HEK293 (cell line): ENCODE measurements around the gene ABRACL.
A peak's percentile ranks its signal among the peaks of the same experiment; 100 is the strongest.
"Not testable (repeated sequence)": the region's sequence is repeated elsewhere in the genome, so short reads cannot be mapped to it uniquely, and the experiment has no call there.

ENCODE experiments used
- CTCF ChIA-PET: fragments of 350-600 bp; formaldehyde crosslinking; extraction: SDS; loops from one replicate; lab custom pipeline; 2021; ENCODE audit warnings: antibody characterized with exemption; lab: Yijun Ruan, JAX
- POLR2A ChIA-PET: fragments of 300-600 bp; formaldehyde crosslinking; extraction: SDS; loops from one replicate; lab custom pipeline; 2020; ENCODE audit warnings: antibody characterized with exemption, inconsistent platforms; lab: Yijun Ruan, JAX
- H3K27ac ChIP-seq: fragments of 200-500 bp; sonication (Bioruptor generic); 2 replicates; pipeline ENCODE4 v1.5.1; 2014; ENCODE audit warnings: low read depth, low read length, control low read depth, inconsistent platforms; ENCODE audit errors: extremely low read depth
- H3K36me3 ChIP-seq, 2 experiments: fragments of 200-500 bp in 1 of 2; sonication (Bioruptor generic) in 1 of 2; 1 replicate in 1 of 2; 2 replicates in 1 of 2; pipeline ENCODE4 v1.5.1; 2014 to 2017; ENCODE audit warnings: inconsistent platforms in 2 of 2, low read length in 2 of 2; ENCODE audit not compliant: control insufficient read depth in 2 of 2, insufficient read depth in 1 of 2
- H3K4me1 ChIP-seq: fragments of 200-500 bp; sonication (Bioruptor generic); 2 replicates; pipeline ENCODE4 v1.5.1; 2014; ENCODE audit warnings: mild to moderate bottlenecking, low read length, inconsistent platforms; ENCODE audit not compliant: control insufficient read depth, insufficient read depth
- H3K4me3 ChIP-seq: 2 replicates; pipeline ENCODE4 v1.5.1; 2011; ENCODE audit warnings: low read depth, mild to moderate bottlenecking, control low read depth, low read length, moderate library complexity
- H3K9me3 ChIP-seq: fragments of 200-500 bp; sonication (Bioruptor generic); 2 replicates; pipeline ENCODE4 v1.5.1; 2014; ENCODE audit warnings: low read depth, low read length, inconsistent platforms; ENCODE audit not compliant: control insufficient read depth, insufficient read depth
- KLF1 ChIP-seq: fragments of 450-650 bp; formaldehyde crosslinking; IDR thresholded peaks from 2 replicates; pipeline ENCODE4 v1.5.1; 2016; ENCODE audit warnings: missing biosample characterization, missing genetic modification characterization
- KLF7 ChIP-seq: fragments of 450-650 bp; formaldehyde crosslinking; IDR thresholded peaks from 2 replicates; pipeline ENCODE4 v1.5.1; 2016; ENCODE audit warnings: missing biosample characterization, missing genetic modification characterization, borderline replicate concordance
- MYNN ChIP-seq: fragments of 450-650 bp; formaldehyde crosslinking; IDR thresholded peaks from 2 replicates; pipeline ENCODE4 v1.5.1; 2016; ENCODE audit warnings: missing biosample characterization, missing genetic modification characterization, borderline replicate concordance
- SCRT2 ChIP-seq: fragments of 450-650 bp; formaldehyde crosslinking; IDR thresholded peaks from 2 replicates; pipeline ENCODE4 v1.5.1; 2016; ENCODE audit warnings: missing biosample characterization, missing genetic modification characterization
- YY1 ChIP-seq: fragments of 450-650 bp; formaldehyde crosslinking; IDR thresholded peaks from 2 replicates; pipeline ENCODE4 v1.5.1; 2018; ENCODE audit warnings: missing biosample characterization, missing genetic modification characterization
- ZBTB1 ChIP-seq: fragments of 450-650 bp; formaldehyde crosslinking; IDR thresholded peaks from 2 replicates; pipeline ENCODE4 v1.5.1; 2016; ENCODE audit warnings: missing biosample characterization, missing genetic modification characterization
- ZBTB21 ChIP-seq: fragments of 450-650 bp; formaldehyde crosslinking; IDR thresholded peaks from 2 replicates; pipeline ENCODE4 v1.5.1; 2017; ENCODE audit warnings: missing biosample characterization, missing genetic modification characterization
- ZBTB7A ChIP-seq: fragments of 450-650 bp; formaldehyde crosslinking; IDR thresholded peaks from 2 replicates; pipeline ENCODE4 v1.5.1; 2016; ENCODE audit warnings: low read depth, missing biosample characterization, missing genetic modification characterization
- ZFP69B ChIP-seq: fragments of 450-650 bp; formaldehyde crosslinking; IDR thresholded peaks from 2 replicates; pipeline ENCODE4 v1.5.1; 2016; ENCODE audit warnings: missing biosample characterization, missing genetic modification characterization
- ZNF175 ChIP-seq: fragments of 450-650 bp; formaldehyde crosslinking; IDR thresholded peaks from 2 replicates; pipeline ENCODE4 v1.5.1; 2016; ENCODE audit warnings: missing biosample characterization, missing genetic modification characterization
- ZNF274 ChIP-seq, 2 experiments: fragments of 200-500 bp in 1 of 2; fragments of 450-650 bp in 1 of 2; sonication (Bioruptor generic) in 1 of 2; formaldehyde crosslinking in 1 of 2; IDR thresholded peaks; 2 replicates each; pipeline versions ENCODE4 v1.5.1 to v1.6.1; 2014 to 2016; ENCODE audit warnings: borderline replicate concordance in 1 of 2, inconsistent platforms in 1 of 2, low read length in 1 of 2, missing biosample characterization in 1 of 2, missing genetic modification characterization in 1 of 2
- ZNF391 ChIP-seq: fragments of 450-650 bp; formaldehyde crosslinking; IDR thresholded peaks from 2 replicates; pipeline ENCODE4 v1.5.1; 2016; ENCODE audit warnings: low read depth, missing biosample characterization, missing genetic modification characterization, borderline replicate concordance
- ZNF544 ChIP-seq: fragments of 450-650 bp; formaldehyde crosslinking; IDR thresholded peaks from 2 replicates; pipeline ENCODE4 v1.5.0; 2017; ENCODE audit warnings: missing biosample characterization, missing genetic modification characterization
- ZNF549 ChIP-seq: fragments of 450-650 bp; IDR thresholded peaks from 2 replicates; pipeline ENCODE4 v1.5.1; 2018; ENCODE audit warnings: missing biosample characterization, missing genetic modification characterization, mild to moderate bottlenecking, inconsistent platforms, moderate library complexity
- ZNF692 ChIP-seq: fragments of 450-650 bp; formaldehyde crosslinking; IDR thresholded peaks from 2 replicates; pipeline ENCODE4 v1.5.1; 2016; ENCODE audit warnings: missing biosample characterization, missing genetic modification characterization
- ZSCAN16 ChIP-seq: fragments of 450-650 bp; formaldehyde crosslinking; IDR thresholded peaks from 2 replicates; pipeline ENCODE4 v1.5.1; 2016; ENCODE audit warnings: missing biosample characterization, missing genetic modification characterization

Gene ABRACL

GRCh38 chr6:138991206-138991605 lies 37.3 kb upstream of the ABRACL start:
- no peak for TF ChIP-seq ZNF391 (tag by site-specific recombination)
- no peaks in the 10 kb centered on the region for H3K4me1 ChIP-seq
- H3K9me3 ChIP-seq, result no peaks in the 10 kb centered on the region
- no peak overlapping the region for H3K4me3 ChIP-seq
- ChIA-PET CTCF (interaction anchor here (0.6 to 1.1 kb wide), 2 partner anchors 9 to 483 kb away, joined by 3 to 5 read pairs; no protein-coding TSS in a partner anchor), POLR2A (interaction anchor here (0.7 kb wide), 1 partner anchor 525 kb away, joined by 4 read pairs; no protein-coding TSS in a partner anchor)
- no peak overlapping the region for H3K27ac ChIP-seq
- no peaks in the 10 kb centered on the region for H3K36me3 ChIP-seq

- H3K9me3 ChIP-seq, H3K27ac ChIP-seq, H3K4me1 ChIP-seq, H3K4me3 ChIP-seq, H3K36me3 ChIP-seq, CTCF ChIA-PET, POLR2A ChIA-PET: not testable (repeated sequence)
Observed at GRCh38 chr6:138992965-138993364, 35.6 kb upstream of the ABRACL start.

GRCh38 chr6:138993410-138993809 lies 35.1 kb upstream of the ABRACL start:
- H3K27ac ChIP-seq, POLR2A ChIA-PET, H3K4me1 ChIP-seq, CTCF ChIA-PET, H3K36me3 ChIP-seq, H3K4me3 ChIP-seq, H3K9me3 ChIP-seq: not testable (repeated sequence)
- peak; percentile 50; the same call in 1 of the 2 replicates for TF ChIP-seq SCRT2 (tag by site-specific recombination)

- Histone ChIP-seq H3K36me3 (no peaks in the 10 kb centered on the region), H3K9me3 (no peaks in the 10 kb centered on the region), H3K4me1 (no peaks in the 10 kb centered on the region), H3K27ac (no peak overlapping the region), H3K4me3 (no peak overlapping the region)
- CTCF ChIA-PET, result interaction anchor here (0.9 kb wide), 2 partner anchors 8 to 10 kb away, joined by 3 to 4 read pairs; no protein-coding TSS in a partner anchor
- POLR2A ChIA-PET, result no interaction called here
- TF ChIP-seq ZBTB7A (tag by site-specific recombination) (no peak), KLF1 (tag by site-specific recombination) (no peak), ZSCAN16 (tag by site-specific recombination) (no peak), ZNF175 (tag by site-specific recombination) (no peak), KLF7 (tag by site-specific recombination) (no peak), ZBTB21 (tag by site-specific recombination) (no peak), ZNF692 (tag by site-specific recombination) (no peak), YY1 (tag by site-specific recombination) (no peak), ZBTB1 (tag by site-specific recombination) (no peak)
Observed at GRCh38 chr6:138996524-138996923, 32.0 kb upstream of the ABRACL start.

GRCh38 chr6:138997136-138997535 lies 31.4 kb upstream of the ABRACL start:
- Histone ChIP-seq H3K27ac (no peak overlapping the region), H3K4me1 (no peaks in the 10 kb centered on the region)
- CTCF ChIA-PET, result no interaction called here
- TF ChIP-seq ZNF544 (tag by site-specific recombination) (no peak), ZNF549 (tag by site-specific recombination) (no peak), MYNN (tag by site-specific recombination) (no peak), ZNF274 (IDR thresholded peaks at IDR 0.05; ENCODE audit: low read length) (no peak), ZNF274 (tag by site-specific recombination; IDR thresholded peaks at IDR 0.05; ENCODE audit: borderline replicate concordance) (no peak), ZFP69B (no peak)
- TF ChIP-seq, all 188 proteins: peak for 0
- Histone ChIP-seq H3K4me3 (no peak overlapping the region), H3K9me3 (no peaks in the 10 kb centered on the region), H3K36me3 (no peaks in the 10 kb centered on the region)
- POLR2A ChIA-PET, result no interaction called here
